MM.1S (cell line): ENCODE measurements around the gene KIN.
"Not testable (repeated sequence)": the region's sequence is repeated elsewhere in the genome, so short reads cannot be mapped to it uniquely, and the experiment has no call there.

Source experiments
- DNase-seq: peaks from one replicate; pipeline ENCODE4 v3.0.0-alpha.2; 2015
- H2AFZ ChIP-seq: fragments of 300-600 bp; sonication (generic); 2 replicates; pipeline ENCODE4 v1.6.0; 2016; ENCODE audit warnings: antibody characterized with exemption, low read length
- H3F3A ChIP-seq: fragments of 300-600 bp; sonication (generic); 2 replicates; pipeline ENCODE4 v1.6.1; 2016; ENCODE audit warnings: mild to moderate bottlenecking, antibody characterized with exemption, low read length, moderate library complexity, mixed read lengths; ENCODE audit not compliant: insufficient read depth
- H3K27ac ChIP-seq: fragments of 300-600 bp; sonication (generic); 2 replicates; pipeline ENCODE4 v1.5.1; 2016; ENCODE audit warnings: mild to moderate bottlenecking, low read length
- H3K27me3 ChIP-seq: fragments of 300-600 bp; sonication (generic); replicated peaks from 2 replicates; pipeline ENCODE4 v1.6.0; 2016; ENCODE audit warnings: low read length; ENCODE audit not compliant: insufficient read depth
- H3K36me3 ChIP-seq: fragments of 300-600 bp; sonication (generic); replicated peaks from 2 replicates; pipeline ENCODE4 v1.6.1; 2016; ENCODE audit warnings: mild to moderate bottlenecking, low read length, mixed read lengths; ENCODE audit not compliant: insufficient read depth
- H3K4me1 ChIP-seq: fragments of 300-600 bp; sonication (generic); 2 replicates; pipeline ENCODE4 v1.6.1; 2016; ENCODE audit warnings: low read length, mixed read lengths
- H3K4me2 ChIP-seq: fragments of 300-600 bp; sonication (generic); 2 replicates; pipeline ENCODE4 v1.6.0; 2016; ENCODE audit warnings: low read depth, low read length
- H3K4me3 ChIP-seq: fragments of 300-600 bp; sonication (generic); 2 replicates; pipeline ENCODE4 v1.5.1; 2016; ENCODE audit warnings: low read length, mixed read lengths
- H3K79me2 ChIP-seq: fragments of 300-600 bp; sonication (generic); 2 replicates; pipeline ENCODE4 v1.6.1; 2016; ENCODE audit warnings: mixed run types, low read length, mixed read lengths
- H3K9ac ChIP-seq: fragments of 300-600 bp; sonication (generic); 2 replicates; pipeline ENCODE4 v1.6.1; 2016; ENCODE audit warnings: low read length, mixed read lengths
- H3K9me2 ChIP-seq: fragments of 300-600 bp; sonication (generic); replicated peaks from 2 replicates; pipeline ENCODE4 v1.6.1; 2016; ENCODE audit warnings: mild to moderate bottlenecking, low read length, mixed read lengths; ENCODE audit not compliant: insufficient read depth
- H3K9me3 ChIP-seq: fragments of 300-600 bp; sonication (generic); replicated peaks from 2 replicates; pipeline ENCODE4 v1.6.1; 2016; ENCODE audit warnings: mild to moderate bottlenecking, low read length, mixed read lengths; ENCODE audit not compliant: insufficient read depth
- H4K20me1 ChIP-seq: fragments of 300-600 bp; sonication (generic); 2 replicates; pipeline ENCODE4 v1.6.1; 2016; ENCODE audit warnings: mild to moderate bottlenecking, low read length, moderate library complexity, mixed read lengths; ENCODE audit not compliant: insufficient read depth
- CTCF ChIP-seq: fragments of 300-600 bp; sonication (generic); IDR thresholded peaks from 2 replicates; pipeline ENCODE4 v1.5.1; 2016; ENCODE audit warnings: antibody characterized with exemption, low read length, mixed read lengths
- EZH2 ChIP-seq: fragments of 300-600 bp; sonication (generic); optimal IDR thresholded peaks from 2 replicates; pipeline ENCODE3; 2017; ENCODE audit warnings: low read depth, mild to moderate bottlenecking, antibody characterized with exemption, low read length, mixed read lengths
- EZH2phosphoT487 ChIP-seq: fragments of 300-600 bp; sonication (generic); IDR thresholded peaks from 2 replicates; pipeline ENCODE4 v1.6.1; 2018; ENCODE audit warnings: antibody characterized with exemption, low read length

KIN gene

GRCh38 chr10:7750222-7750621 lies 37.6 kb downstream of the KIN start:
- H3K27me3 ChIP-seq, result no peaks in the 10 kb centered on the region
- no peak overlapping the region for H3K9ac ChIP-seq
- no peaks in the 10 kb centered on the region for H4K20me1 ChIP-seq
- no peaks in the 10 kb centered on the region for H3F3A ChIP-seq
- no peaks in the 10 kb centered on the region for H3K9me2 ChIP-seq
- no peak for DNase-seq
- no peaks in the 10 kb centered on the region for H3K36me3 ChIP-seq
- TF ChIP-seq EZH2, result no peak
- TF ChIP-seq CTCF, result no peak
- no peak for TF ChIP-seq EZH2phosphoT487
- no peak overlapping the region for H3K4me3 ChIP-seq
- no peaks in the 10 kb centered on the region for H3K79me2 ChIP-seq
- H2AFZ ChIP-seq, result no peak overlapping the region
- no peak overlapping the region for H3K27ac ChIP-seq
- H3K4me2 ChIP-seq, result no peak overlapping the region
- no peaks in the 10 kb centered on the region for H3K9me3 ChIP-seq
- H3K4me1 ChIP-seq, result no peaks in the 10 kb centered on the region

DNA sequence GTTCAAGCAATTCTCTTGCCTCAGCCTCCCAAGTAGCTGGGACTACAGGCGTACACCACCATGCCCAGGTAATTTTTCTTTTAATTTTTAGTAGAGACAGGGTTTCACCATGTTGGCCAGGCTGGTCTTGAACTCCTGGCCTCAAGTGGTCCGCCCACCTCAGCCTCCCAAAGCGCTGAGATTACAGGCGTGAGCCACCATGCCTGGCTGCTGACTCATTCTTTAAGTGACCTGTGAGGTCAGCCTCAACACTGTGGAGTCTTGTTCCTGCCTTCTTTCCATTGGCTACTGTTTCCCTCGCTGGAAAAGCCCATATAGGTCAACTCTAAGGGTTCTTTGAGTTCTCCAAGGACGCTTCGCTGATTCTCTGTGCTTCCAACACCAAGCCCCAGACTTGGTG lies 39.2 kb downstream of the KIN start:
- H3F3A ChIP-seq, H3K4me2 ChIP-seq, H3K27ac ChIP-seq, H3K27me3 ChIP-seq, H3K9ac ChIP-seq, H3K9me2 ChIP-seq, H3K4me1 ChIP-seq, H3K9me3 ChIP-seq, H4K20me1 ChIP-seq, H3K4me3 ChIP-seq, H3K36me3 ChIP-seq, H2AFZ ChIP-seq, H3K79me2 ChIP-seq, DNase-seq: not testable (repeated sequence)

DNA sequence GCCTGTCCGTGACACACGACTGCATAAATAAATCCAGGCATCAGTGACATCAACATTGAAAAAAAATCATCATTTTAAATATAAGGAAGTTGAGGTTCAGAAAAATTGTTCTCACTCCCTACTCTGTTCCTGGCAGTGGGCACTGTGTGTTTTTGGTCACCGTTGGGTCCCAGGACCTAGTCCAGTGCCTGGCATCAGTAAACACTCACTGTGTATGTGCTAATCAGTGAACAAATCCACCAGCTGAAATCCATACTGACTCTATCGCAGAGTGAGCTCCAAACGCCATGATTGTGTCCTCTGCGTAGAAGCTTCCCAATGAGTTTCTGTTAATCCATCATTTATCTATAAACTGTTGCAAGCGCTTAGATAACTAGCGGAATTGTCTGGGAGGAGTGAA lies 43.5 kb downstream of the KIN start:
- TF ChIP-seq EZH2 (no peak), CTCF (no peak), EZH2phosphoT487 (no peak)
- no peaks in the 10 kb centered on the region for H3F3A ChIP-seq
- no peaks in the 10 kb centered on the region for H3K4me1 ChIP-seq
- H3K9me2 ChIP-seq, result no peaks in the 10 kb centered on the region
- H3K9ac ChIP-seq, result no peak overlapping the region
- no peak for DNase-seq
- no peaks in the 10 kb centered on the region for H3K27me3 ChIP-seq
- no peak overlapping the region for H2AFZ ChIP-seq
- H3K4me2 ChIP-seq, result no peak overlapping the region
- H3K27ac ChIP-seq, result no peak overlapping the region
- H4K20me1 ChIP-seq, result no peaks in the 10 kb centered on the region
- H3K36me3 ChIP-seq, result no peaks in the 10 kb centered on the region
- no peaks in the 10 kb centered on the region for H3K79me2 ChIP-seq
- no peak overlapping the region for H3K4me3 ChIP-seq
- H3K9me3 ChIP-seq, result no peaks in the 10 kb centered on the region

DNA sequence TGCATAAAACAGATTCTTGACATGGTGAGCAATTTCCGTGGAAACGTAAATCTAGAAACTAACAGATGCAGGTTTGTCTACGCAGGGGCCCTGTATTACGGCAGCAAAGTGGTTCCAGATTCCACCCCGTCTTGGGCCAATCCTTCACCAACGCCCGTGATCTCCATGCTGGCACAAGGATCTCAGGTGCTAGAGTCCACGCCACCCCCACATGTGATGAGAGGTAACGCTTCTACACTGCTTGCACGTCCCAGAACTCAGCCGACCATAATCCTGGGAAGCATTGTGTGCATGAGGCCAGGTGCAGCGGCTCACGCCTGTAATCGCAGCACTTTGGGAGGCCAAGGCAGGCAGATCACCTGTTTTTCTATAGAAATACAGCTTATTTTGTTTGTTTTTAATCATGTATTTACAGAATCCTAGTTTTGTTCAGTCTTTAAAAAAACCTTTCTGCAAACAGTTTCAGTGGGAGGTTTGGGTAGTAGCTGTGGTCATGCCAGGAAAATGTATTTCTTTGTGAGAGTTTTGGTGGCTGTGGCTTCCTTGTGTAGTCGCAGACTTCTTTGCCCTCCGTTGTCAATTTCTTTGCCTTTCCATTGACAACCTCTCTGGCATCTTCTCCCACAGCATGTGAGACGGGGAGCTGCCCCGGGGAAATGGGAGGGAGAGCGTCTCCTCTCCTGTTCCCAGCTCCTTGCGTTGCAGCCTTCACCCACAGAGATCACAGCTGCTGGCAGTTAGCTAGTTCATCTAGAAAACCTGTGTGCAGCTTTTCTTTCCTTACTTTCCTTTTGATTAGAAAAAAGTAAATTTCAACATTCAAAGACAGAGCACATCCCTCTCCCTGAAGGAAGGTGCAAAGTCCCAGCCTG lies 49.0 kb downstream of the KIN start:
- no peak for DNase-seq
- Histone ChIP-seq H3K36me3 (no peaks in the 10 kb centered on the region), H3K4me2 (no peak overlapping the region), H3K79me2 (no peaks in the 10 kb centered on the region), H3K27ac (no peak overlapping the region), H3K27me3 (no peaks in the 10 kb centered on the region), H3K9ac (no peak overlapping the region), H3K4me1 (no peaks in the 10 kb centered on the region), H3K4me3 (no peak overlapping the region), H2AFZ (no peak overlapping the region), H3F3A (no peaks in the 10 kb centered on the region), H4K20me1 (no peaks in the 10 kb centered on the region), H3K9me2 (no peaks in the 10 kb centered on the region), H3K9me3 (no peaks in the 10 kb centered on the region)
- TF ChIP-seq CTCF (no peak), EZH2phosphoT487 (no peak), EZH2 (no peak)
